GM11168 (cell line): Measurements from ENCODE around the gene PLXNB2.
"Not testable (repeated sequence)": the region's sequence is repeated elsewhere in the genome, so short reads cannot be mapped to it uniquely, and the experiment has no call there.

Experiments used
- in situ Hi-C: fragments of 300-500 bp; cut with MboI; formaldehyde crosslinking; loops from one replicate; pipeline ENCODE4 v1.12.0; 2022; ENCODE audit warnings: low sequenced_read_pairs; ENCODE audit not compliant: unreplicated experiment

The PLXNB2 gene

GRCh38 chr22:50306753-50307749 lies at the start of gene PLXNB2:
Gene PLXNB2 (minus strand): TSS chr22:50307646. CDS start chr22:50290584, 17,062 bp downstream.
- in situ Hi-C loops, result no loop called here

GRCh38 chr22:50357222-50357621 lies 49.8 kb upstream of the PLXNB2 start:
- in situ Hi-C loops, result no loop called here

- in situ Hi-C loops, result no loop called here
Observed at GRCh38 chr22:50356186-50356585, 48.7 kb upstream of the PLXNB2 start.

GRCh38 chr22:50348058-50348457 lies 40.6 kb upstream of the PLXNB2 start:
- in situ Hi-C loops, result no loop called here

- in situ Hi-C loops, result no loop called here
Observed at GRCh38 chr22:50347157-50347556, 39.7 kb upstream of the PLXNB2 start.

- in situ Hi-C loops, result no loop called here
Observed at GRCh38 chr22:50346470-50346869, 39.0 kb upstream of the PLXNB2 start.

- in situ Hi-C loops, result loop anchor here (5.0 kb wide), 1 partner anchor 86 kb away; no protein-coding TSS in a partner anchor
Observed at GRCh38 chr22:50343541-50343935, 36.1 kb upstream of the PLXNB2 start.

GRCh38 chr22:50342651-50343540 lies 35.5 kb upstream of the PLXNB2 start, which contains the start of gene PPP6R2:
Gene PPP6R2 (plus strand): TSS chr22:50343327. CDS start chr22:50393909, 50,582 bp downstream.
- in situ Hi-C loops, result loop anchor here (5.0 kb wide), 1 partner anchor 86 kb away; no protein-coding TSS in a partner anchor

- in situ Hi-C loops, result loop anchor here (5.0 kb wide), 1 partner anchor 85 kb away; no protein-coding TSS in a partner anchor
Observed at GRCh38 chr22:50341977-50342650, 34.7 kb upstream of the PLXNB2 start.

GRCh38 chr22:50339945-50340879 lies 32.8 kb upstream of the PLXNB2 start:
- in situ Hi-C loops, result loop anchor here (5.0 kb wide), 1 partner anchor 83 kb away; no protein-coding TSS in a partner anchor

- in situ Hi-C loops, result no loop called here
Observed at GRCh38 chr22:50338860-50339462, 31.5 kb upstream of the PLXNB2 start.

GRCh38 chr22:50338042-50338573 lies 30.7 kb upstream of the PLXNB2 start:
- in situ Hi-C loops, result no loop called here

- in situ Hi-C loops, result no loop called here
Observed at GRCh38 chr22:50337262-50338041, 30.0 kb upstream of the PLXNB2 start.

GRCh38 chr22:50334433-50334832 lies 27.0 kb upstream of the PLXNB2 start:
- in situ Hi-C loops, result not testable (repeated sequence)

GRCh38 chr22:50329236-50329635 lies 21.8 kb upstream of the PLXNB2 start:
- in situ Hi-C loops, result loop anchor here (5.0 to 10.0 kb wide), 2 partner anchors 37 to 54 kb away; partner anchors contain the start of gene MAPK11

- in situ Hi-C loops, result loop anchor here (5.0 to 10.0 kb wide), 2 partner anchors 35 to 53 kb away; partner anchors contain the start of gene MAPK11
Observed at GRCh38 chr22:50327711-50328019, 20.2 kb upstream of the PLXNB2 start.
